ENCODE results near the gene ISCU.
A peak's percentile ranks its signal among the peaks of the same experiment; 100 is the strongest.

The ISCU gene

GRCh38 chr12:108517288-108518100, 44.9 kb upstream of the ISCU start:
- DNase-seq (ENCODE audit: low read depth): no peak
- no peak for TF ChIP-seq CTCF (IDR thresholded peaks at IDR 0.05; ENCODE audit: control insufficient read depth, insufficient read depth, low read depth, low read length, missing control alignments)

GRCh38 chr12:108518101-108518715, 44.2 kb upstream of the ISCU start:
- no peak for TF ChIP-seq CTCF (IDR thresholded peaks at IDR 0.05; ENCODE audit: control insufficient read depth, insufficient read depth, low read depth, low read length, missing control alignments)
- no peak for DNase-seq (ENCODE audit: low read depth)
- no peak overlapping the region for H3K4me3 ChIP-seq (ENCODE audit: control insufficient read depth, low read depth, low read length)

More at GRCh38 chr12:108517288-108518100, 44.9 kb upstream of the ISCU start:
- H3K4me3 ChIP-seq (ENCODE audit: control insufficient read depth, low read depth, low read length): no peak overlapping the region

DNA sequence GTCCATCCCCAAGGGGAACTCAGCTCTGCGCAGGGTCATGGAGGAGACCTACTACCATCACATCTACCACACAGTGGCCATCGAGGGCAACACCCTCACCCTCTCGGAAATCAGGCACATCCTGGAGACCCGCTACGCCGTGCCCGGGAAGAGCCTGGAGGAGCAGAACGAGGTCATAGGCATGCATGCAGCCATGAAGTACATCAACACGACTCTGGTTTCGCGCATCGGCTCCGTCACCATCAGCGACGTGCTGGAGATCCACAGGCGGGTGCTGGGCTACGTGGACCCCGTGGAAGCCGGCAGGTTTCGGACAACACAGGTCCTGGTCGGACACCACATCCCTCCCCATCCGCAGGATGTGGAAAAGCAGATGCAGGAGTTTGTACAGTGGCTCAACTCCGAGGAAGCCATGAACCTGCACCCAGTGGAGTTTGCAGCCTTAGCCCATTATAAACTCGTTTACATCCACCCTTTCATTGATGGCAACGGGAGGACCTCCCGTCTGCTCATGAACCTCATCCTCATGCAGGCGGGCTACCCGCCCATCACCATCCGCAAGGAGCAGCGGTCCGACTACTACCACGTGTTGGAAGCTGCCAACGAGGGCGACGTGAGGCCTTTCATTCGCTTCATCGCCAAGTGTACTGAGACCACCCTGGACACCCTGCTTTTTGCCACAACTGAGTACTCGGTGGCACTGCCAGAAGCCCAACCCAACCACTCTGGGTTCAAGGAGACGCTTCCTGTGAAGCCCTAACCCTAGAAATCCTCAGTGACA, 43.5 kb upstream of the ISCU start:
- no peak for TF ChIP-seq CTCF (IDR thresholded peaks at IDR 0.05; ENCODE audit: control insufficient read depth, insufficient read depth, low read depth, low read length, missing control alignments)
- DNase-seq (ENCODE audit: low read depth): no peak
- no peak overlapping the region for H3K4me3 ChIP-seq (ENCODE audit: control insufficient read depth, low read depth, low read length)

GRCh38 chr12:108519558-108519957, 42.8 kb upstream of the ISCU start:
- no peak for TF ChIP-seq CTCF (IDR thresholded peaks at IDR 0.05; ENCODE audit: control insufficient read depth, insufficient read depth, low read depth, low read length, missing control alignments)
- DNase-seq (ENCODE audit: low read depth): no peak
- no peak overlapping the region for H3K4me3 ChIP-seq (ENCODE audit: control insufficient read depth, low read depth, low read length)

- H3K4me3 ChIP-seq (ENCODE audit: control insufficient read depth, low read depth, low read length): no peak overlapping the region
- DNase-seq (ENCODE audit: low read depth): no peak
- TF ChIP-seq CTCF (IDR thresholded peaks at IDR 0.05; ENCODE audit: control insufficient read depth, insufficient read depth, low read depth, low read length, missing control alignments): no peak
Observed at GRCh38 chr12:108523365-108523764, 39.0 kb upstream of the ISCU start.

GRCh38 chr12:108525681-108526080, 36.7 kb upstream of the ISCU start:
- DNase-seq (ENCODE audit: low read depth): peak; percentile 8
- TF ChIP-seq CTCF (IDR thresholded peaks at IDR 0.05; ENCODE audit: control insufficient read depth, insufficient read depth, low read depth, low read length, missing control alignments): no peak
- H3K4me3 ChIP-seq (ENCODE audit: control insufficient read depth, low read depth, low read length): no peak overlapping the region

All from AG09309 (cell line).